Activated T-helper 1 cell treated with Interleukin-2 at 50 U/mL for 16 hours (primary cell): Measurements from ENCODE around the gene ADGRG4.

ENCODE experiments used
- DNase-seq: peaks from one replicate; pipeline ENCODE4 v3.0.0-alpha.2; 2020; ENCODE audit warnings: low read depth

Gene ADGRG4

DNA sequence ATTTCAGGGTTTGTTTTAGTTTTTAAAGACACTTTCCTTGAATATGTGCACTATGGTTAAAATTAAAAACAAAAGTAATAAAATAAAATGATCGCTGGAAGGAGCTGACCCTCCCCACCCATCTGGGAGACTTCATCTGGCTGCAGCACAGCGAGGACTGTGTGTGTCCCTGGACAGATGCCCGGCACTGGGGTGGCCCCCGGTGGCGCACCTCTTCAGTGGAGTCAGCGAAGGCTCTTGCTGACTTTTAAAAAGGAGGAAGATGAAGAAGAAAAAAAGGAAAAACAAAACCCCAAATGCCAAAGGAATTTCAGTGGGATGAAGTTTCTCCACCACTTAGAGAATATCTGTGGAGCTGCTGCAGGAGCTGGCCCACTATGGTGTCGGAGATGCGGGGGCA is 5.4 kb upstream of the ADGRG4 start:
- DNase-seq, result no peak

DNA sequence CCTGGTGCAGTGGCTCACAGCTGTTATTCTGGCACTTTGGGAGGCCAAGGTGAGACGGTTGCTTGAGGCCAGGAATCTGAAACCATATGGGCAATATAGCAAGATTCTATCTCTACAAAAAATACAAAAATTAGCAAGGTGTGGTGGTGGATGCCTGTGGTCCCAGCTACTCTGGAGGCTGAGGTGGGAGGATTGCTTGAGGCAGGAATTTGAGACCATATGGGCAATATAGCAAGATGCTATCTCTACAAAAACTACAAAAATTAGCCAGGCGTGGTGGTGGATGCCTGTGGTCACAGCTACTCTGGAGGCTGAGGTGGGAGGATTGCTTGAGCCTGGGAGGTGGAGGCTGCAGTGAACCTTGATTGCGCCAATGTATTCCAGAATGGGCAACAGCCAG is 2.3 kb downstream of the ADGRG4 start:
- no peak for DNase-seq

DNA sequence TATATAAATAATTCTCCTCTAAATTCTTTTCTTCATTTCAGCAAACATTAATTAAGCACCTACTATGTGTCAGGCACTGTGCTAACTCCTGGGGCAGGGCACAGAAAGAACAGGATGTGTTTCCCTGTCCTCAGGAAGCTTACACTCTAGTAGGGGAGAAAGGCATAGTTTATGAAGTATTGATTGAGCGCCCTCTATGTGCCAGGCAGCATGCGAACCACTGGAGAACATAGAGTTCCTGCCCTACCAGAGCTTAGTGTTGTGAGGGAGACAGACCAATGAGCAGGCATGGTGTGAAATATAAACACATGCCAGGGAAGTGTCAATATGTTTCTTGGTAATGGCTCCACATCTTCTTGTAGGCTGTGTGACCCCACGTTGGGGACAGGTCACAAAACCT is 3.7 kb downstream of the ADGRG4 start:
- no peak for DNase-seq

DNA sequence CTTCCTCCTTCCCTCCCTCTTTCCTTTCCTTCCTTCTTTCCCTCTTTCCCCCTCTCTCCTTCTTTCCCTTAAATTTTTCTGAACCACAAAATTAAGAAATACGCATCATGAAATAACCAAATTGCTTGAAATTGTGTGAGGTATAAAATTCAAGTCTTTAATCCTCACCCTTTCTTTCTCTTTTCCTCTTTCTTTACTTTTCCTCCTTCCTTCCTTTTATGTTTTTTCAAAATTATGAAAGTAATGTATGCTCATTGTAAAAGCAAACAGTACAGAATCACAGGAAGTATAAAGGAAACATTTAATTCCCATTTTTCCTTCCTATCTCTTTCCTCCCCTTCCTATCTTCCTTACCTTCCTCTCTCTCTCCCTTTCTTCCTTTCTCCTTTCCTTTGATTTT is 5.4 kb downstream of the ADGRG4 start:
- no peak for DNase-seq

DNA sequence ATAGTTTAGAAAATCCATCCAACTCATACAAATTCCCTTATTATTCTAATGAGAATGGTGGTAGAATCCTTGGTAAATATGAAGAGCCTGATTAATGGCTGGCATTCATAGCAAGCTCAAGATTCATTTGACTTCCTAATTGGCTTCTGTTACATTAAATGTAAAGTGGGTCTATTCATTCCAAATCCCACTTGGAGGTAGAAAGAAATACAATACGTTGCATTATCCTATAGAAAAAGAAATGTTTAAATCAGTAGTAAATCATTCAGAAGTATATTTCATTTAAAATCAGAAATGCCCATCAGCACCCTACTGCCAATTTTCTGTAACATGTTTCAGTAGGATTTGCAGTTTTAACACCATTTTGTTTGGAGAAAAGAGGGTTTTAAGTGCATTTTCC is 6.7 kb downstream of the ADGRG4 start:
- no peak for DNase-seq

DNA sequence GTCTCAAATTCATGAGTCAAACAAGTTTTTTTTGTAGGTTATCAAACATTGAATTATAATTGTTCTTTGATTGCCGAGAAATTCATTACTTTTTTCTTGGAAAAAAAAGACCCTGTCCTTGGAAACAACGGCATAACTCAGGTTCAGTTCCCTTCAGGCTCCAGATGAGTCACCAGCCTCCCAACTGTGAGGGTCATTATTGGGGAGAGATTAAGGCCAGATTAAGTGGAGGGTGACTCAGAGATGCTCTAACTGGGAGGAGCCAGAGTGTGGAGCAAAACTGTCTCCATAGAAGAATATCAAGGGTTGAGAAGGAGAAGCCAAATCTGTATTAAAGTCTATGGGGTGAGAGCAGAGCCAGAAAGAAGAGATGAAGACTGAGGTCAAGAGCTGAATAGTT is 9.6 kb downstream of the ADGRG4 start:
- no peak for DNase-seq

DNA sequence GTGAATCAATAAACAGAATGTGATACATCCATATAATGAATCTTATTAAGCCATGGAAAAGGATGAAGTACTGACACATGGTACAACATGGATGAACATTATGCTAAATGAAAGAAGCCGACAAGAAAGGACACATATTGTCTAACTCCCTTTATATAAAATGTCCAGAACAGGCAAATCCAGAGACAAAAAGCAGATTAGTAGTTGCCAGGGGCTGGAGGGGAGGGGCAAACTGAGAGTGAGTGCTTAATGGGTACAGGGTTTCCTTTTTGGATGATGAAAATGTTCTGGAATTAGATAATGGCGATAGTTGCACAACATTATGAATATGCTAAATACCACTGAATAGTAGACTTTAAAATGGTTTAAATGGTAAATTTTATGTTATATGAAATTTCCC is 17.4 kb downstream of the ADGRG4 start:
- DNase-seq, result no peak

DNA sequence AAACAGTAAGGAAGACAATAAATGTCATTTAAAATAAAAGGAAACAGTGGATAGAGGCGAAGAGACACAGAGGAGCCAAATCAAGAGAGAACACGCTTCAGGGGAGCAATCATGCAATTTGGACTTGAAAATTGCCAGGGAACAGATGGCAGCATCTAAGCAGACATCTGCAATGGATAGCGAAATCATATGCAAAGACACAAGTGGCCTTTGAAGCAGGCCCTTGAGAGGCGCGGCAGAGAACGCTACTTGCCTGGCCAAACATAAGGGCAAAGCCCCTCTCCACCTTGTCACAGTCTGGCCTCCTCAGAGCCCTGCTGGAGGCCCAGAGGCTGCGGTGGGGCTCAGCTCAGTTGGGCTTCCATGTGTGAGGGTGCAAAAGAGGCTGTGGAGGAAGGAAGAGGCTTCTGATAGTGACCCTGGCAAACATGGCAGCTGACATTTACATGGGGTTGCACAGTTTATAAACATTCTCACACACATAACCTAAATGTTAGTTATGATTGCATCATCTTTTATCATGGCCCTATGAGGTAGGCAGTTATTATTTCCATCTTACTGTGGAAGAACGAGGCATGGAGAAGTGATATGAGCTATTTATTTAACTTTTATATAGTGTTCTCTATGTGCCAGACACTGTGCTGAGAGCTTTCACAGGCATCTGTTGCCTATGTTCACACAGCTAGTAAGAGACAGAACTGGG is 18.3 kb downstream of the ADGRG4 start:
- DNase-seq, result no peak

DNA sequence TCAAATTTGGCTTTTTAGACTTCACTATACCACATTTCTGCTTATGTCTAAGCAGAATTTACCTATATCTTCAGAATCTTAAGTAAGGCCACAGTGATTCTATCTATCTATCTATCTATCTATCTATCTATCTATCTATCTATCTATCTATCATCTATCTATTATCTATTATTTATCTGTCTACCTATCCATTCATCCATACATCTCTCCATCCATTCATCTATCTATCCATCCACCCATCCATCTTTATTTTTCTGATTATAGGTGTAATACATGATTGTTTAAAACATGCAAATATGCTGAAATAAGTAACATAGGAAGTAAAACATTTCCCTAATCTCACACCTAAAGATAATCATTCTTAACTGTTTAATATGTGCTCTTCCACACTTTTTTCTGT is 18.8 kb downstream of the ADGRG4 start:
- DNase-seq, result no peak

DNA sequence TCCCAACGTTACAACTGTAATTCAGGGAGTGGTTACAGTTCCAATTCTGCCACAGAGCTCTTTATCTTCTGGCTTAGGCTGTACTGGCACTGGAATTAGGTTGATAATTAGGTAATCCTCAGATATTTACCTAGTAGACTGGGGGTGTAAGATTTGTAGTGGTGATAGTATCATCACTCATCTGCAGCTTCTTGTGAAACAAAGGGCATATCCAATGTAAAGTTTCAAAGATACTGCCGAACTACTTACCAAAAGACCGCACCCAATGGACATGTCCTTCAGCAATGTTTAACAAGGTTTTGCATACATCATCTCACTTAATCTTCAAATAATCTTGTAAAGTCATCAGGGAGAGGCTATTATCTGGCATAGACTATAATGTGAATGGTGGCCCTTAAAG is 20.8 kb downstream of the ADGRG4 start:
- no peak for DNase-seq

DNA sequence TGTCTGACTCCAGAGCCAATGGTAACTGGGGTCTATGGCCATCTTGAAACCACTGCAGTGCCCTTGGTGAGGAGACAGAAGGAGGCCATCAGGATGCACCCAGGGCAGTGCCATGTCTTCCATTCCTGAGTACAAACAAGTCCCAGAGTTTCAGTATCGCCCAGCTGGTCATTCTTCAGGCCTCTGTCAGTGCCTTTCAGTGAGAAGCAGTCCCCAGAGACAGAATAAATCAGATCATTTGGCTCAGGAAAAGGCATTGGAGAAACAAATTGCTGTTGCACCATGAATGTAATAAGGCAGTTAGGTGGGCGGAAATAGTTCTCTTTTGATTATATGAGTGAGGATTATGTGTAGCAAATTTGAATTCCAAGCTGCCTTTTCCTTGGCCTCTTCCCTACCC is 21.3 kb downstream of the ADGRG4 start:
- no peak for DNase-seq

DNA sequence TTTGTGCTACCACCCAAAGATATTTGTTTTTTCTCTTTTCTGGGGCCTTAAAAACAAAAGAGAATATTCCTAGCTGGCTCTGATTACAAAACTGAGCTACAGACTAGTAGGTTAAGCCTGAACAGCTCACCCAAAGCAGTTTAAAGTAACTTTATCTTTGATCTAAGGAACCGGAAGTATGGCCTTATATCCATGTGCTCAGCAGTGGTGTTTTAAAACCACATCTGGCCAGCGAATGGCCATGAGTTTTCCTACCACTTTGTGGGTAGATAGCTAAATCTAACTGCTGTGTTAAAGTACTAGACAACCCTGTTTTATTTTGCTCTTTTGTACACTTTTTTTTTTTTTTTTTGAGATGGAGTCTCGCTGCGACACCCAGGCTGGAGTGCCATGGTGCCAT is 24.6 kb downstream of the ADGRG4 start:
- DNase-seq, result no peak

DNA sequence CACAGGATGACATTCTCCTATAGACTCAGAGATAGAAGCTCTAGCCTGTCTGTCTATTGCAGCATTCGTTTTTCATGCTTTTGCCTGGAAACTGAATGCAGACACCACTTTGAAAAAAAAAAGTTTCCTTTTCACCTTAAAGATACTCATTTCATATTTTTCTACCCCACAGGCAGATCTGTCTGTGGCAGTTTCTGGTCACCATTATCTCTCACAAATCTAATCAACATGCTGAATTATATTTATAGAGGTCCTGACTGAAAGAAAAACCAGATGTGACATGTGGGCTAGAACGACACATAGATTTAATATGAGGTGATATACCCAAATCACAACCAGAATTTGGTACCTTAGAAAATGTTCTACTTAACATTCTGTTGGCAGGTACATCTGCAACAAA is 28.2 kb downstream of the ADGRG4 start:
- DNase-seq, result no peak

DNA sequence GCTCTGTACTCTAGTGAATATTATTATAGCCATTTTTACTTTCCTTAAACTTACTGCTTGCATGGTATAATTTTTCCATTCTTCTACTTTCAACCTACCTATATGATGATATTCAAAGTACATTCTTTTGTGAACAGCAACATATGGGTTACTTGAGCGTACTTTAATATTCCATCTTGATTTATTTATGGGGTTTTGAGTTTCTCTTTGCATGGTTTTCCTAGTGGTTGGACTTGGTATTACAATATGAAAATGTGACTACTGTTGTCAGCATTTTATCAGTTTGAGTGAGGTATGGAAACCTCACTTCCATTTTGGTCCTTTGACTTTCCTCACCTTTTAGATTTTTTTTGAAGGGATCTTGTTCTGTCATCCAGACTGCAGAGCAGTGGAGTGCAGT is 35.9 kb downstream of the ADGRG4 start:
- no peak for DNase-seq

DNA sequence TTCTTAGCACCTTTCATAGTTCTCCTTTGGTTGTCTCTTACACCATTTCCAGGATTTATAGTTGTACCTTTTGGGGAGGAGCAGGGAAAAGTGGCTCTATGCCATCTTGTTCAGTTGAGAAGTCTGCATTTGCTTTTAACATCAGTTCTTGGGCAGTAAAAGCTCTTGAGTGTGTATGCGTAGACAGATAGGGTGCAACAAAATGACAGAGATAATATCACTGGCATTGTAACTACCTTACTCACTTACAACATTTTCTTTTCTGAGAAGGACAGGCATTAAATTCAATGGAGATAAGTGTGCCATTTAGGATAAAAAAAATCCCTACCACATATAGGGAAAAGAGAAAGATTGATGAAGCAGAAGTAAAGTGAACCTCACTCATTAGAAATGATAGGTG is 38.9 kb downstream of the ADGRG4 start:
- no peak for DNase-seq

DNA sequence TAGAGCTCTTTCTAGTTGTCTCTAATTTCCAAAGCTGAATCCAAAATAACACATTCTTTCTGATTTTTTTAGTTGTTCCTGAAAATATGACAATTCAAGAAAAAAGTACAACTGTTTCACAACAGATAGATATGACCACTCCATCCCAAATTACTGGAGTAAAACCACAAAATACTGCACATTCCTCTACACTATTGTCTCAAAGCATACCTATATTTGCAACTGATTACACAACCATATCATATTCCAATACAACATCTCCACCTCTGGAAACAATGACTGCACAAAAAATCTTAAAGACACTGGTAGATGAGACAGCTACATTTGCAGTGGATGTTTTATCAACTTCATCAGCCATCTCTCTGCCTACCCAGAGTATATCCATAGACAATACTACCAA is 43.6 kb downstream of the ADGRG4 start:
- no peak for DNase-seq

DNA sequence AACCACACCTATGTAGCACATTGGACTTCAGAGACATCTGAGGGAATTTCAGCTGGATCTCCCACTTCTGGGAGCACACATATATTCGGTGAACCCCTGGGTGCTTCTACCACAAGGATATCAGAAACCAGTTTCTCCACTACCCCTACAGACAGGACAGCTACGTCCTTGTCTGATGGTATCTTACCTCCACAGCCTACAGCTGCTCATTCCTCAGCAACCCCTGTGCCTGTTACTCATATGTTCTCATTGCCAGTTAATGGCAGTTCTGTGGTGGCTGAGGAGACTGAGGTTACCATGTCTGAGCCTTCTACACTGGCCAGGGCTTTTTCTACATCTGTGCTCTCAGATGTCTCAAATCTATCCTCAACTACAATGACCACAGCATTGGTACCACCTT is 45.7 kb downstream of the ADGRG4 start:
- DNase-seq, result no peak

DNA sequence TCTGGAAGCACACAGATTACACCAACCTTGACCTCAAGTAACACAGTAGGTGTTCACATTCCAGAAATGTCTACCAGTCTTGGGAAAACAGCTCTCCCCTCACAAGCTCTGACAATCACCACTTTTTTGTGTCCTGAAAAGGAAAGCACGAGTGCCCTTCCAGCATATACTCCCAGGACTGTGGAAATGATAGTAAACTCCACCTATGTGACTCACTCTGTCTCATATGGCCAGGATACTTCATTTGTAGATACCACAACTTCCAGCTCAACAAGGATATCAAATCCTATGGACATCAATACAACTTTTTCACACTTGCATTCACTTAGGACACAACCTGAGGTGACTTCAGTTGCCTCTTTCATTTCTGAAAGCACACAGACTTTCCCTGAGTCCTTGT is 46.9 kb downstream of the ADGRG4 start:
- DNase-seq, result no peak

DNA sequence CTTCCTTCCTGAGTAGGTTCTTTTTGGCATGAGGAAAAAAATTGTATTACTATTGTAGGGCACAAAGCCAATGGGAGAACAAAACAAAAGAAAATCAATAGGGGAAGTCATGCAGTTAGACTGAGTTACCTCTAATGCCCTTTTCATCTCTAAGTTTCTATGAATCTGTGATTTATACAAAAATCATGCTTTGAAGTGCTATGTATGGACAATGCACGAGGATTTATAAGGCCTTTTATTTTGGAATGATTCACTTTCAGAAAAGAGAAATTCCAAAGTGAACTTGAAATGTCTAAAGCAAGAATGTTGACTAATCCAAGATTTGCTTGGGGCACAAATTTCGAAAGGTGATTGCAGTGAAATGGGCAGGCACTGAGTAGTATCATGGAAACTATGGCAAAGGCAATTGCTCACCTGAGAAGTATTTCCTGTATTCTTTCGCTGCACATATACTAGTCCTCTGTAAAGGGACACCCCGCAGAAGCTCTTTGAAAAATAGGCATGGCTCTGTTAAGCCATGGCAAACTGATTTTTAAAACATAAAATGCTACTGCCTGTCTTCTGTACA is 52.8 kb downstream of the ADGRG4 start:
- no peak for DNase-seq

DNA sequence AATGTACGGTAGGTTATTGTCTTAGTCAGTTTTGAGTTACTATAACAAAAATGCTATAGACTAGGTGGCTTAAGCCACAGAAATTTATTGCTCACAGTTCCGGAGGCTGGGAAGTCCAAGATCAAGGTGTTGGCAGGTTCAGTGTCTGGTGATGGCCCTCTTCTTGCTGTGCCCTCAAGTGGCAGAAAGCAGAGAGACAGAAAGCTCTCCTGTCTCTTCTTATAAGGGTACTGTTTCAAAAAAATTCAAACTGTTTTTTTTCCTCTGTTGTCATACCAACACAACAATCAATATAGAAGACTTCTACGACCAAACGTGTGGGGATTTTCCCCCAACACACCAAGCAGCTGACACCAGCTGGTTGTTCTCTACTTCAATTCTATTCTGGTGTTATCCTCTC is 53.4 kb downstream of the ADGRG4 start:
- no peak for DNase-seq

DNA sequence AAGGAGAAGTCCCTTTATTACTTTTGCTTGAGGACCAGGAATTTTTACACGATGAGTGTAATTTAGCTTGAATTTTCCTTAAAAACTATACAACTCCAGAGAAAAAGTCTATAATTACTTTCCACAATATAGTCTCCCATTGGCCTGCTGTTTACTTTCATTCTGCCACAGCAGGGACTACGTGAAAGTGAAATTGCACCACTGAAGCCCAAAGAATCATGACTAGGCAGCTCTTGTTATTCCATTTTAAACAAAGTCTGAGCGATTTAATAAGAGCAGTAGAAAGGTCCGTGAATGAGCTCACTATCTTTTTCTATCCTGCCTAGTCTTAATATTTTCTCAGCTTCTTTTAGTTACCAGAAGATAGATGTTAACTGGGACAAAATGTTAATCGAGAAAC is 68.6 kb downstream of the ADGRG4 start:
- no peak for DNase-seq

DNA sequence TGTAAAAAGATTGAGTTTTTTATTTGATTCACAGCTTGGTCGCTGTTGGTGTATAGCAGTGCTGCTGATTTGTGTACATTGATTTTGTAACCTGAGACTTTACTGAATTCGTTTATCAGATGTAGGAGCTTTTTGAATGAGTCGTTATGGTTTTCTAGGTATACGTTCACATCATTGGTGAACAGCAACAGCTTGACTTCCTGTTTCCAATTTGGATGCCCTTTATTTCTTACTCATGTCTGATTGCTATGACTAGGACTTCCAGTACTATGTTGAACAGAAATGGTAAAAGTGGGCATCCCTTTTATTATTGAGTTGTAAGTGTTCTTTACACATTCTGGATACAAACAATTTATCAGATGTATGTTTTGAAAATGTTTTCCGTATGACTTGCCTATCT is 76.0 kb downstream of the ADGRG4 start:
- no peak for DNase-seq

DNA sequence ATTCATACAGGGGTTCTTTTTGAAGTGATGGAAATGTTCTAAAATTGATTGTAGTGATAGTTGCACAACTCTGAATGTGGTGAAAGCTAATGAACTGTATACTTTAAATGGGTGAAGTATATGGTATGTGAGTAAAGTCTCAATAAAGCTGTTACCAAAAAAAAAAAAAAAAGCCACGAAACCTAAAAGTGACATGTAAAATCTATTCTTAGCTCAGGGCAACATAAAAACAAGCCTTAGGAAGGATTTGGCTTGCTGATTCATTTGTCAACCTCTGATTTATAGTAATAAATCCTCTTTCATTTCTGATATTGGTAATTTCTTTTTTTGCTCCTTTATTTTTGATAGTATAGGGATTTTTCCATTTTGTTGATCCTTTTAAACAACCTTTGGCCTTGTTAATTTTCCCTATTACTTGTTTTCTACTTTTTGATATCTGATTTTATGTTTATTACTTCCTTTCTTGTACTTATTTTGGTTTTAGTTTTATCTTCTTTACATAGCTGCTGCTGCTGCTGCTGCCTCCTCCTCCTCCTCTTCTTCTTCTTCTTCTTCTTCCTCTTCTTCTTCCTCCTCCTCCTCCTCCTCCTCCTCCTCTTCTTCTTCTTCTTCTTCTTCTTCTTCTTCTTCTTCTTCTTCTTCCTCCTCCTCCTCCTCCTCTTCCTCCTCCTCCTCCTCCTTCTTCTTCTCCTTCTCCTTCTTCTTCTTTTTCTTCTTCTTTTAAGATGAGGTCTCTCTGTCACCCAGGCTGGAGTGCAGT is 79.4 kb downstream of the ADGRG4 start:
- DNase-seq, result no peak

DNA sequence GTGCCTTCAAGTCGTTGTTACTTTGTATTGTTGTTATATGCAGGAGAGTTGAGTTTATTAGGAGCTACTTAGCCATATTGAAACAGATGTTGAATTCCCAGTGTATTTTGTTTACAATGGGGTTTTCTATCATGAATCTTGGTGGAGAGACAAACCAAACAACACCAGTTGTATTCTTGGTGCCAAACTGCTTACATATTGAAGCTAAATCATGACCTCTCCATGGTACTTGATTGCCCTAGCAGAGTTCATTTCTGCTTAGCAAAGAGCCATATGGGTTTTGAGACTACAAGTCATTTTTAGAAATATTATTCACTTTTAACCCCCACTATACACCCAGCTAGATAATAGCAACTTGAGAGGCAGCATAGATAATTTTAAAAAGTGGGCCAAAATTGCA is 85.4 kb downstream of the ADGRG4 start:
- no peak for DNase-seq
